ENCODE measurements around the gene SLC12A9.
"Not testable (repeated sequence)": the region's sequence is repeated elsewhere in the genome, so short reads cannot be mapped to it uniquely, and the experiment has no call there.

The SLC12A9 gene

DNA sequence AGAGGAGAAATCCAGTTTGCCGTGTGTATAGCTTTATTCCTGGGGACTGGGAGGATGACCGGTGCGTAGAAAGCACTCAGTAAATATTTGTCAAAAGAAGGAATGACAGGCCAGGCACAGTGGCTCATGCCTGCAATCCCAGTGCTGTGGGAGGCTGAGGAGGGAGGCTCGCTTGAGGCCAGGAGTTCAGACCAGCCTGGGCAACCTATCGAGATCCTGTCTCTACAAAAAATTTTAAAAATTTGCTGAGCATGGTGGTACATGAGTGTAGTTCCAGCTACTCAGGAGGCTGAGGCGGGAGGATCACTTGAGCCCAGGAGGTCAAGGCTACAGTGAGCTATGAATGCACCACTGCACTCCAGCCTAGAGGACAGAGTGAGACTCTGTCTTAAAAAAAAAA, 41.0 kb upstream of the SLC12A9 start:
- Histone ChIP-seq H2AFZ (ENCODE audit: low read depth, low read length) (no peak overlapping the region), H3K79me2 (ENCODE audit: insufficient read depth, low read length) (no peaks in the 10 kb centered on the region), H3K27ac (ENCODE audit: low read length) (no peak overlapping the region), H3K9ac (ENCODE audit: low read depth, low read length) (no peak overlapping the region), H3K27me3 (ENCODE audit: insufficient read depth, low read length, poor library complexity) (no peaks in the 10 kb centered on the region), H4K20me1 (ENCODE audit: insufficient read depth, low read length) (no peaks in the 10 kb centered on the region), H3K4me3 (ENCODE audit: low read depth in 1 of 2, low read length in 2 of 2) (no peak overlapping the region), H3K4me1 (ENCODE audit: insufficient read depth, low read length) (no peaks in the 10 kb centered on the region), H3K4me2 (ENCODE audit: insufficient read depth, low read length) (no peak overlapping the region), H3K9me3 (ENCODE audit: insufficient read depth, low read length, severe bottlenecking) (no peaks in the 10 kb centered on the region), H3K36me3 (ENCODE audit: insufficient read depth, low read length) (no peaks in the 10 kb centered on the region)
- DNase-seq (no peak), ATAC-seq (ENCODE audit: insufficient read depth, low read depth) (no peak)
- no peak for TF ChIP-seq EZH2 (IDR thresholded peaks at IDR 0.05; ENCODE audit: borderline replicate concordance, low read depth, low read length, severe bottlenecking)
- TF ChIP-seq, protein P1, sequence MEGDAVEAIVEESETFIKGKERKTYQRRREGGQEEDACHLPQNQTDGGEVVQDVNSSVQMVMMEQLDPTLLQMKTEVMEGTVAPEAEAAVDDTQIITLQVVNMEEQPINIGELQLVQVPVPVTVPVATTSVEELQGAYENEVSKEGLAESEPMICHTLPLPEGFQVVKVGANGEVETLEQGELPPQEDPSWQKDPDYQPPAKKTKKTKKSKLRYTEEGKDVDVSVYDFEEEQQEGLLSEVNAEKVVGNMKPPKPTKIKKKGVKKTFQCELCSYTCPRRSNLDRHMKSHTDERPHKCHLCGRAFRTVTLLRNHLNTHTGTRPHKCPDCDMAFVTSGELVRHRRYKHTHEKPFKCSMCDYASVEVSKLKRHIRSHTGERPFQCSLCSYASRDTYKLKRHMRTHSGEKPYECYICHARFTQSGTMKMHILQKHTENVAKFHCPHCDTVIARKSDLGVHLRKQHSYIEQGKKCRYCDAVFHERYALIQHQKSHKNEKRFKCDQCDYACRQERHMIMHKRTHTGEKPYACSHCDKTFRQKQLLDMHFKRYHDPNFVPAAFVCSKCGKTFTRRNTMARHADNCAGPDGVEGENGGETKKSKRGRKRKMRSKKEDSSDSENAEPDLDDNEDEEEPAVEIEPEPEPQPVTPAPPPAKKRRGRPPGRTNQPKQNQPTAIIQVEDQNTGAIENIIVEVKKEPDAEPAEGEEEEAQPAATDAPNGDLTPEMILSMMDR (IDR thresholded peaks at IDR 0.05; ENCODE audit: borderline replicate concordance, extremely low read depth, low read length, poor library complexity, severe bottlenecking) = no peak

DNA sequence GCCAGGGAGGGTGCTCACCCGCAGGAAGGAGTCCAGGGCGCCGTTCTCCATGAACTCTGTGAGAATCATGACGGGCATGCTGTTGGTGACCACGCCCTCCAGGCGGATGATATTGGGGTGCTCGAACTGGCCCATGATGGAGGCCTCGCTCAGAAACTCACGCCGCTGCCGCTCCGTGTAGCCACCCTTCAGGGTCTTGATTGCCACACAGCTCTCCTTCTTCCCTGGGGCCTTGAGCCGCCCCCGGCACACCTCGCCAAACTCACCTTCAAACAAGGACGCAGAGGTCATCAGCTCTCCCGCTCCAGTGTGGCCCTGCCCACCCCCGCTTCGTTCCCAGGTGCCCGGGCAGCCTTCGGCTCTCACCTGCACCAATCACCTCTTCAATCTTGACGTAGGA, 39.8 kb upstream of the SLC12A9 start:
- Histone ChIP-seq H3K4me2 (ENCODE audit: insufficient read depth, low read length) (no peak overlapping the region), H2AFZ (ENCODE audit: low read depth, low read length) (no peak overlapping the region), H3K4me3 (ENCODE audit: low read depth in 1 of 2, low read length in 2 of 2) (no peak overlapping the region), H3K79me2 (ENCODE audit: insufficient read depth, low read length) (no peaks in the 10 kb centered on the region), H3K27me3 (ENCODE audit: insufficient read depth, low read length, poor library complexity) (no peaks in the 10 kb centered on the region), H3K9ac (ENCODE audit: low read depth, low read length) (no peak overlapping the region), H3K36me3 (ENCODE audit: insufficient read depth, low read length) (no peaks in the 10 kb centered on the region), H4K20me1 (ENCODE audit: insufficient read depth, low read length) (no peaks in the 10 kb centered on the region), H3K9me3 (ENCODE audit: insufficient read depth, low read length, severe bottlenecking) (no peaks in the 10 kb centered on the region), H3K4me1 (ENCODE audit: insufficient read depth, low read length) (no peaks in the 10 kb centered on the region), H3K27ac (ENCODE audit: low read length) (no peak overlapping the region)
- ATAC-seq (ENCODE audit: insufficient read depth, low read depth) (no peak), DNase-seq (no peak)
- TF ChIP-seq EZH2 (IDR thresholded peaks at IDR 0.05; ENCODE audit: borderline replicate concordance, low read depth, low read length, severe bottlenecking) = no peak
- TF ChIP-seq, protein P1 (IDR thresholded peaks at IDR 0.05; ENCODE audit: borderline replicate concordance, extremely low read depth, low read length, poor library complexity, severe bottlenecking) = no peak

DNA sequence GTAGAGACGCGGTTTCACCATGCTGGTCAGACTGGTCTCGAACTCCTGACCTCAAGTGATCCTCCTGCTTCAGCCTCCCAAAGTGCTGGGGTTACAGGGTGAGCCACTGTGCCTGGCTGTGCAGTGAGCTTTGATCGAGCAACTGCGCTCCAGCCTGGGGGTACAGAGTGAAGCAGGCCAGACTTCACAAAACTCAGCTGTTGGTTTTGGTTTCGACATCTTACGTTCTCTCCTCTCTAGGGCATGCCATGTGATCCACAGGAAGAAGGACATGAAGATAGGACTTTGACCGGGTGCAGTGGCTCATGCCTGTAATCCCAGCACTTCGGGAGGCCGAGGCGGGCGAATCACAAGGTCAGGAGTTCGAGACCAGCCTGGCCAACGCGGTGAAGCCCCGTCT, 36.0 kb upstream of the SLC12A9 start:
- not testable (repeated sequence) for H3K36me3 ChIP-seq (ENCODE audit: insufficient read depth, low read length); ATAC-seq (ENCODE audit: insufficient read depth, low read depth); H3K4me1 ChIP-seq (ENCODE audit: insufficient read depth, low read length)

DNA sequence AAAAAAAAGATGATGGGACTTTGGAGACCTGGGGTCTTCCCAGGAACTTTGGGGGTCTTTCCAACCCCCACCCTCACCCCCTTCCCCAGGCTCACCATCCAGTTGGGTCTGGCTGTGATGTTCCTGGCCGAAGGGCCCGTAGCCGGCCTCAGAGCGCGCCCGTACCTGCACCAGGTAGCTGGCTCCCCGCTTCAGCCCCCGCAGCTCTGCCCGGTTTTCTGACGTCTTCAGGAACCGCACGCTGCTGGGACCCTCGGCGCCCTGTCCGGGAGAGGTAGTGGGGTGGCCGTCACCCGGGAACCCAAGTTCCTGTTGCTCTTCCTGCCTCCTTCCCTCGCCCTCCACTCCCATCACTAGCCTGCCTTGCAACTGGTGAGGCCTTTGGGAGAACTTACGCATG, 35.4 kb upstream of the SLC12A9 start:
- no peak for DNase-seq
- Histone ChIP-seq H3K4me1 (ENCODE audit: insufficient read depth, low read length) (no peaks in the 10 kb centered on the region), H3K9me3 (ENCODE audit: insufficient read depth, low read length, severe bottlenecking) (no peaks in the 10 kb centered on the region), H4K20me1 (ENCODE audit: insufficient read depth, low read length) (no peaks in the 10 kb centered on the region), H3K36me3 (ENCODE audit: insufficient read depth, low read length) (no peaks in the 10 kb centered on the region), H2AFZ (ENCODE audit: low read depth, low read length) (no peak overlapping the region), H3K9ac (ENCODE audit: low read depth, low read length) (no peak overlapping the region), H3K4me3 (ENCODE audit: low read depth in 1 of 2, low read length in 2 of 2) (no peak overlapping the region), H3K27me3 (ENCODE audit: insufficient read depth, low read length, poor library complexity) (no peaks in the 10 kb centered on the region), H3K79me2 (ENCODE audit: insufficient read depth, low read length) (no peaks in the 10 kb centered on the region), H3K27ac (ENCODE audit: low read length) (no peak overlapping the region), H3K4me2 (ENCODE audit: insufficient read depth, low read length) (no peak overlapping the region)
- ATAC-seq (ENCODE audit: insufficient read depth, low read depth) = no peak
- TF ChIP-seq EZH2 (IDR thresholded peaks at IDR 0.05; ENCODE audit: borderline replicate concordance, low read depth, low read length, severe bottlenecking) = no peak
- TF ChIP-seq, protein P1 (IDR thresholded peaks at IDR 0.05; ENCODE audit: borderline replicate concordance, extremely low read depth, low read length, poor library complexity, severe bottlenecking) = no peak

More for the DNA sequence above, 36.0 kb upstream of the SLC12A9 start:
- not testable (repeated sequence) for H3K9ac ChIP-seq (ENCODE audit: low read depth, low read length); H3K9me3 ChIP-seq (ENCODE audit: insufficient read depth, low read length, severe bottlenecking); H3K27ac ChIP-seq (ENCODE audit: low read length); H3K79me2 ChIP-seq (ENCODE audit: insufficient read depth, low read length); DNase-seq; H3K4me3 ChIP-seq (ENCODE audit: low read depth in 1 of 2, low read length in 2 of 2); H4K20me1 ChIP-seq (ENCODE audit: insufficient read depth, low read length); H2AFZ ChIP-seq (ENCODE audit: low read depth, low read length); H3K27me3 ChIP-seq (ENCODE audit: insufficient read depth, low read length, poor library complexity); H3K4me2 ChIP-seq (ENCODE audit: insufficient read depth, low read length)

Measured in DND-41 (cell line).